SH-SY5Y (cell line): Measurements from ENCODE around the gene CHRNA4.

Experiments
- GATA2 ChIP-seq: IDR thresholded peaks from 2 replicates; pipeline ENCODE4 v1.6.1; 2011; ENCODE audit warnings: mild to moderate bottlenecking, low read depth, low read length
- GATA3 ChIP-seq: IDR thresholded peaks from 2 replicates; pipeline ENCODE4 v1.6.1; 2011; ENCODE audit warnings: low read depth, mild to moderate bottlenecking, low read length, moderate library complexity

DNA sequence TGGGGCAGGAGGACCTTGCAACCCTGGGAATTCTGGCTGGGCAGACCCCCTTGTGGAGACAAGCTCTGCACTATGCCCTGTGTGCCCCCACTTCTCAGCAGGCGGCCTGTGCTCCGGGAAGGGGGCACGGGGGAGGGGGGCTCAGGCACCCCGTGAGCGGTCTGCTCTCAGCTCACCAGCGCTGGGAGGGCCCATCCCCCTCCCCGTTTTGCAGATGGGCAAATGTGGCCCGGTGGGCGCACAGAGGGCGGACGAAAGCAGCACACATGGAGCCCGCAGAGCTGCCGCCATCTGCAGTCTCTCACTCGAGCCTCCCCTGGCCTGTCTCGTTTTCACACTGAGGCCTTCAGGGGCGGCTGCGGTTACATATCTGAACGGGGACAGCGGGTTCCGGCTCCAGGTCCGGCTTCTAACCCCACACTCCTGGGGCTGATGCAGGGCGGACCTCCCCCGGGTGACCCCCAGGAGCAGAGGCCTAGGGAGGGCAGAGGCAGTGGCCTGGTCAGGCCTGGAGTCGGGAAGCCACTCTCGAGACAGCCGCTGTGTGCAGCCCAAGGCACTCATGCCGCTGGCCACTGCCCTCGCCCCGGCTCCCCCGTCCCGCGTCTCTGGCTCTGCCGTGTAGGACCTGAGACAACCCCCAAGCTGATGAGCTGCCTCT is 13.9 kb downstream of the CHRNA4 start:
- TF ChIP-seq GATA3 (no peak), GATA2 (no peak)
